PC-9 (cell line): ENCODE results near the gene OPHN1. TPM values are rescaled to one million over a fixed set of nuclear protein-coding genes. Genes with fewer than 3 reads are reported as not detected.
"Not testable (repeated sequence)": the region's sequence is repeated elsewhere in the genome, so short reads cannot be mapped to it uniquely, and the experiment has no call there.

Experiments used
- BruUV-seq: library from RNA; stranded (reverse); fragments of 400-500 nt; replicated peaks from 2 replicates; lab custom pipeline; 2021; lab: Mats Ljungman, UMichigan
- CTCF ChIA-PET: fragments of 300-600 bp; sonication (Branson Sonifier 250); formaldehyde crosslinking; loops from one replicate; lab custom pipeline; 2022; ENCODE audit warnings: antibody characterized with exemption; lab: Charles Lee
- POLR2A ChIA-PET: fragments of 300-600 bp; sonication (Branson Sonifier 250); formaldehyde crosslinking; loops from one replicate; lab custom pipeline; 2022; ENCODE audit warnings: antibody characterized with exemption; ENCODE audit not compliant: unreplicated experiment; lab: Charles Lee
- DNase-seq, 2 experiments: peaks; one replicate each; pipeline versions ENCODE4 v3.0.0 to v3.0.0-alpha.2; 2015 to 2022; ENCODE audit warnings: mixed read lengths in 1 of 2
- H2AFZ ChIP-seq: fragments of 200-600 bp; sonication (generic); 2 replicates; pipeline ENCODE4 v1.8.1; 2017; ENCODE audit warnings: antibody characterized with exemption
- H3F3A ChIP-seq: fragments of 200-600 bp; sonication (generic); 2 replicates; pipeline ENCODE4 v1.8.1; 2017; ENCODE audit warnings: antibody characterized with exemption, mild to moderate bottlenecking, low read depth; ENCODE audit not compliant: insufficient read depth
- H3K27ac ChIP-seq: fragments of 200-600 bp; sonication (generic); 2 replicates; pipeline ENCODE4 v1.6.1; 2016; ENCODE audit warnings: mixed run types
- H3K27me3 ChIP-seq: fragments of 200-600 bp; sonication (generic); 2 replicates; pipeline ENCODE4 v1.6.1; 2016; ENCODE audit warnings: low read depth, mixed run types; ENCODE audit not compliant: insufficient read depth
- H3K36me3 ChIP-seq: fragments of 200-600 bp; sonication (generic); 2 replicates; pipeline ENCODE4 v1.6.1; 2016; ENCODE audit warnings: low read depth, mixed run types
- H3K4me1 ChIP-seq: fragments of 200-600 bp; sonication (generic); replicated peaks from 2 replicates; pipeline ENCODE4 v1.6.1; 2016; ENCODE audit warnings: mixed run types; ENCODE audit not compliant: insufficient read depth
- H3K4me2 ChIP-seq: fragments of 200-600 bp; sonication (generic); 2 replicates; pipeline ENCODE4 v1.6.1; 2017; ENCODE audit warnings: mixed run types
- H3K4me3 ChIP-seq: fragments of 200-600 bp; sonication (generic); 2 replicates; pipeline ENCODE4 v1.6.1; 2016; ENCODE audit warnings: mixed run types
- H3K79me2 ChIP-seq: fragments of 200-600 bp; sonication (generic); 2 replicates; pipeline ENCODE4 v1.6.1; 2017; ENCODE audit warnings: low read depth, mixed run types
- H3K9me2 ChIP-seq: fragments of 200-600 bp; sonication (generic); 2 replicates; pipeline ENCODE4 v1.8.1; 2017; ENCODE audit warnings: mild to moderate bottlenecking; ENCODE audit not compliant: insufficient read depth
- H3K9me3 ChIP-seq: fragments of 200-600 bp; sonication (generic); 2 replicates; pipeline ENCODE4 v1.8.1; 2016; ENCODE audit warnings: low read depth; ENCODE audit not compliant: insufficient read depth
- H4K20me1 ChIP-seq: fragments of 200-600 bp; sonication (generic); 2 replicates; pipeline ENCODE4 v1.8.1; 2017; ENCODE audit not compliant: insufficient read depth
- CTCF ChIP-seq: fragments of 200-600 bp; sonication (generic); conservative IDR thresholded peaks from 2 replicates; pipeline ENCODE4 v1.6.1; 2017; ENCODE audit warnings: mixed run types, antibody characterized with exemption, mild to moderate bottlenecking, moderate library complexity
- EZH2 ChIP-seq: fragments of 200-600 bp; sonication (generic); IDR thresholded peaks from 2 replicates; pipeline ENCODE4 v1.8.0; 2017; ENCODE audit warnings: antibody characterized with exemption, low read depth
- intact Hi-C: fragments of 100-400 bp; cut with micrococcal nuclease; formaldehyde crosslinking; loops from one replicate; pipeline ENCODE4 v1.10.0; 2022; ENCODE audit not compliant: unreplicated experiment
- total RNA-seq: library from RNA; stranded (reverse); gene quantifications from 2 replicates; pipeline ENCODE4 v1.2.3, GENCODE V29; 2021

The OPHN1 gene
- total RNA-seq, 1 experiment from 2014 or later: 9.3 TPM

GRCh38 chrX:68273887-68274286 lies 159.4 kb downstream of the OPHN1 start:
- no peak for DNase-seq
- Histone ChIP-seq H3K27me3 (no peaks in the 10 kb centered on the region), H2AFZ (no peak overlapping the region), H3K4me3 (no peak overlapping the region), H3K4me1 (no peaks in the 10 kb centered on the region), H3K36me3 (no peaks in the 10 kb centered on the region), H3K27ac (no peak overlapping the region), H3K79me2 (no peaks in the 10 kb centered on the region), H4K20me1 (no peaks in the 10 kb centered on the region), H3K9me2 (no peaks in the 10 kb centered on the region), H3K9me3 (no peaks in the 10 kb centered on the region), H3K4me2 (no peak overlapping the region), H3F3A (no peaks in the 10 kb centered on the region)
- POLR2A ChIA-PET: no interaction called here
- CTCF ChIA-PET: no interaction called here
- intact Hi-C loops: no loop called here
- BruUV-seq: no TSS peak
- TF ChIP-seq EZH2: no peak
- no peak for TF ChIP-seq CTCF

GRCh38 chrX:68264793-68265192 lies 168.5 kb downstream of the OPHN1 start:
- CTCF ChIA-PET, H3K4me3 ChIP-seq, H4K20me1 ChIP-seq, H3K4me2 ChIP-seq, H3K4me1 ChIP-seq, POLR2A ChIA-PET, BruUV-seq, H3K27ac ChIP-seq, DNase-seq, H3F3A ChIP-seq, H3K79me2 ChIP-seq, H3K27me3 ChIP-seq, H2AFZ ChIP-seq, H3K9me3 ChIP-seq, H3K9me2 ChIP-seq, intact Hi-C loops, H3K36me3 ChIP-seq: not testable (repeated sequence)

GRCh38 chrX:68261060-68261672 lies 172.1 kb downstream of the OPHN1 start:
- Histone ChIP-seq H3K27ac (no peak overlapping the region), H2AFZ (no peak overlapping the region), H3F3A (no peaks in the 10 kb centered on the region), H3K36me3 (no peaks in the 10 kb centered on the region), H3K4me1 (no peaks in the 10 kb centered on the region), H3K4me3 (no peak overlapping the region), H3K4me2 (no peak overlapping the region), H3K9me3 (no peaks in the 10 kb centered on the region), H3K9me2 (no peaks in the 10 kb centered on the region), H3K27me3 (no peaks in the 10 kb centered on the region), H4K20me1 (no peaks in the 10 kb centered on the region), H3K79me2 (no peaks in the 10 kb centered on the region)
- CTCF ChIA-PET: no interaction called here
- no peak for TF ChIP-seq EZH2
- no peak for TF ChIP-seq CTCF
- DNase-seq: no peak
- intact Hi-C loops: no loop called here
- POLR2A ChIA-PET: interaction anchor here (0.6 kb wide), 1 partner anchor 356 kb away, joined by 3 read pairs; no protein-coding TSS in a partner anchor
- no TSS peak for BruUV-seq

GRCh38 chrX:68256990-68257389 lies 176.3 kb downstream of the OPHN1 start:
- Histone ChIP-seq H3F3A (no peaks in the 10 kb centered on the region), H3K9me2 (no peaks in the 10 kb centered on the region), H4K20me1 (no peaks in the 10 kb centered on the region), H3K27ac (no peak overlapping the region), H3K4me1 (no peaks in the 10 kb centered on the region), H2AFZ (no peak overlapping the region), H3K4me3 (no peak overlapping the region), H3K79me2 (no peaks in the 10 kb centered on the region), H3K4me2 (no peak overlapping the region), H3K27me3 (no peaks in the 10 kb centered on the region), H3K9me3 (no peaks in the 10 kb centered on the region), H3K36me3 (no peaks in the 10 kb centered on the region)
- intact Hi-C loops: no loop called here
- no peak for TF ChIP-seq EZH2
- no peak for TF ChIP-seq CTCF
- DNase-seq: no peak
- POLR2A ChIA-PET: no interaction called here
- no TSS peak for BruUV-seq
- CTCF ChIA-PET: no interaction called here
